Neural cell (in vitro differentiated cells): ENCODE measurements around the gene ITGAL.

Source experiments
- CTCF ChIP-seq: fragments of 450-650 bp; IDR thresholded peaks from 2 replicates; pipeline ENCODE4 v1.5.1; 2014; ENCODE audit warnings: antibody characterized with exemption, mild to moderate bottlenecking, moderate library complexity; ENCODE audit not compliant: poor library complexity, severe bottlenecking
- EP300 ChIP-seq: fragments of 450-650 bp; conservative IDR thresholded peaks from 2 replicates; pipeline ENCODE4 v1.6.1; 2014; ENCODE audit warnings: antibody characterized with exemption, mild to moderate bottlenecking, moderate library complexity; ENCODE audit not compliant: poor library complexity, severe bottlenecking
- EZH2 ChIP-seq: fragments of 200-600, 300-800 bp; shearing (Covaris generic), sonication (generic); IDR thresholded peaks from 2 replicates; pipeline ENCODE4 v1.6.1; 2014; ENCODE audit warnings: antibody characterized with exemption, low read length, borderline replicate concordance, mild to moderate bottlenecking; ENCODE audit not compliant: insufficient read depth, poor library complexity, severe bottlenecking

GRCh38 chr16:30533748-30534367 lies 61.3 kb downstream of the ITGAL start:
- TF ChIP-seq EP300: no peak
- TF ChIP-seq EZH2: no peak
- TF ChIP-seq CTCF: no peak
